AG09319 (cell line): ENCODE data around the gene GRK7.

Experiments used
- DNase-seq: peaks from one replicate; pipeline ENCODE4 v3.0.0-alpha.2; 2010; ENCODE audit warnings: low read depth; ENCODE audit errors: extremely low read depth
- CTCF ChIP-seq: IDR thresholded peaks from 2 replicates; pipeline ENCODE4 v1.5.1; 2011; ENCODE audit warnings: low read depth, mild to moderate bottlenecking, inconsistent platforms, low read length, moderate library complexity

GRK7 gene

GRCh38 chr3:141812586-141812985 lies 49.4 kb downstream of the GRK7 start:
- DNase-seq, result no peak
- no peak for TF ChIP-seq CTCF
